WTC11 (cell line): ENCODE measurements around the gene INF2. TPM values are rescaled to one million over a fixed set of nuclear protein-coding genes. Genes with fewer than 3 reads are reported as not detected.

Source experiments
- ATAC-seq: fragments of 200-7000 bp; cut with Tn5 transposase; 2 replicates; pipeline ENCODE4 v1.10.0; 2021; ENCODE audit warnings: mild to moderate bottlenecking, moderate library complexity
- CTCF ChIA-PET: fragments of 300-600 bp; sonication (Branson Sonifier 250); formaldehyde crosslinking; loops from one replicate; lab custom pipeline; 2021; ENCODE audit warnings: antibody characterized with exemption; lab: Charles Lee
- POLR2A ChIA-PET: fragments of 350-600 bp; sonication (Branson Sonifier 250); formaldehyde crosslinking; loops from one replicate; lab custom pipeline; 2021; ENCODE audit warnings: antibody characterized with exemption; lab: Charles Lee
- DNase-seq: peaks from one replicate; pipeline ENCODE4 v3.0.0; 2021; ENCODE audit warnings: low spot score
- H3K27ac Mint-ChIP-seq: 2 replicates; pipeline ENCODE4 v1.8.0; 2021; ENCODE audit warnings: mixed read lengths
- H3K27me3 Mint-ChIP-seq: 2 replicates; pipeline ENCODE4 v1.8.0; 2021; ENCODE audit warnings: low read depth, mild to moderate bottlenecking, moderate library complexity, mixed read lengths
- H3K36me3 Mint-ChIP-seq: 2 replicates; pipeline ENCODE4 v1.8.0; 2021; ENCODE audit warnings: mixed read lengths
- H3K4me1 Mint-ChIP-seq: 2 replicates; pipeline ENCODE4 v1.8.0; 2022; ENCODE audit warnings: mixed read lengths
- H3K4me3 Mint-ChIP-seq: 2 replicates; pipeline ENCODE4 v1.8.0; 2021; ENCODE audit warnings: mild to moderate bottlenecking, moderate library complexity, mixed read lengths
- H3K9me3 Mint-ChIP-seq: 2 replicates; pipeline ENCODE4 v1.8.0; 2021; ENCODE audit warnings: mixed read lengths
- ESRRA ChIP-seq: sonication (generic); formaldehyde crosslinking; IDR thresholded peaks from 2 replicates; pipeline ENCODE4 v1.8.1; 2022; ENCODE audit warnings: mild to moderate bottlenecking, missing genetic modification reagents, borderline replicate concordance
- FOXJ3 ChIP-seq: sonication (generic); formaldehyde crosslinking; IDR thresholded peaks from 2 replicates; pipeline ENCODE4 v1.9.0; 2021; ENCODE audit warnings: missing genetic modification reagents, mild to moderate bottlenecking, borderline replicate concordance
- GRHL2 ChIP-seq: fragments of 250-450 bp; sonication (Bioruptor Pico); IDR thresholded peaks from 2 replicates; pipeline ENCODE4 v1.8.0; 2022; ENCODE audit warnings: mild to moderate bottlenecking, moderate library complexity; ENCODE audit not compliant: insufficient replicate concordance, severe bottlenecking
- GTF2I ChIP-seq: fragments of 250-450 bp; sonication (Bioruptor Pico); conservative IDR thresholded peaks from 2 replicates; pipeline ENCODE4 v1.4.0; 2021; ENCODE audit warnings: mild to moderate bottlenecking
- KAT7 ChIP-seq: sonication (generic); formaldehyde crosslinking; IDR thresholded peaks from 2 replicates; pipeline ENCODE4 v1.8.1; 2023; ENCODE audit warnings: missing genetic modification reagents, mild to moderate bottlenecking, borderline replicate concordance
- NR3C1 ChIP-seq: sonication (generic); formaldehyde crosslinking; conservative IDR thresholded peaks from 2 replicates; pipeline ENCODE4 v1.8.1; 2023; ENCODE audit warnings: low read depth, mild to moderate bottlenecking, missing genetic modification reagents
- TEAD1 ChIP-seq: sonication (generic); formaldehyde crosslinking; IDR thresholded peaks from 2 replicates; pipeline ENCODE4 v1.8.0; 2022; ENCODE audit warnings: mild to moderate bottlenecking, missing genetic modification reagents
- TEAD4 ChIP-seq: sonication (generic); formaldehyde crosslinking; IDR thresholded peaks from 2 replicates; pipeline ENCODE4 v1.8.0; 2022; ENCODE audit warnings: mild to moderate bottlenecking, missing genetic modification reagents
- TP53 ChIP-seq: sonication (generic); formaldehyde crosslinking; IDR thresholded peaks from 2 replicates; pipeline ENCODE4 v1.8.1; 2023; ENCODE audit warnings: mild to moderate bottlenecking, missing genetic modification reagents
- ZBTB21 ChIP-seq: sonication (generic); formaldehyde crosslinking; IDR thresholded peaks from 2 replicates; pipeline ENCODE4 v1.8.1; 2023; ENCODE audit warnings: mild to moderate bottlenecking, missing genetic modification reagents, borderline replicate concordance
- ZNF263 ChIP-seq: sonication (generic); formaldehyde crosslinking; IDR thresholded peaks from 2 replicates; pipeline ENCODE4 v1.8.1; 2022; ENCODE audit warnings: low read depth, mild to moderate bottlenecking, moderate library complexity, missing genetic modification reagents
- ZNF423 ChIP-seq: fragments of 250-450 bp; sonication (Bioruptor Pico); IDR thresholded peaks from 2 replicates; pipeline ENCODE4 v2.1.2; 2022; ENCODE audit warnings: mild to moderate bottlenecking, moderate library complexity
- total RNA-seq: library from RNA; stranded (reverse); gene quantifications from 3 replicates; pipeline ENCODE4 v1.2.3, GENCODE V29; 2021
- TF ChIP-seq, protein P1 (sequence below): sonication (generic); formaldehyde crosslinking; IDR thresholded peaks from 2 replicates; pipeline ENCODE4 v1.8.0; 2023; ENCODE audit warnings: missing genetic modification reagents
- TF ChIP-seq, protein P2 (sequence below): sonication (generic); formaldehyde crosslinking; IDR thresholded peaks from 2 replicates; pipeline ENCODE4 v1.8.0; 2022; ENCODE audit warnings: mild to moderate bottlenecking, missing genetic modification reagents
- TF ChIP-seq, protein P3 (sequence below): fragments of 250-450 bp; sonication (Bioruptor Pico); IDR thresholded peaks from 2 replicates; pipeline ENCODE4 v1.9.0; 2021; ENCODE audit warnings: mild to moderate bottlenecking
- TF ChIP-seq, protein P4 (sequence below): fragments of 250-450 bp; sonication (Bioruptor Pico); IDR thresholded peaks from 2 replicates; pipeline ENCODE4 v1.8.0; 2021; ENCODE audit warnings: mild to moderate bottlenecking
- TF ChIP-seq, protein P5 (sequence below): sonication (generic); formaldehyde crosslinking; IDR thresholded peaks from 2 replicates; pipeline ENCODE4 v1.8.0; 2022; ENCODE audit warnings: missing genetic modification reagents
- TF ChIP-seq, protein P6 (sequence below): sonication (generic); formaldehyde crosslinking; IDR thresholded peaks from 2 replicates; pipeline ENCODE4 v1.8.1; 2022; ENCODE audit warnings: mild to moderate bottlenecking, moderate library complexity, missing genetic modification reagents
- TF ChIP-seq, protein P7 (sequence below): sonication (generic); formaldehyde crosslinking; IDR thresholded peaks from 2 replicates; pipeline ENCODE4 v1.8.0; 2022; ENCODE audit warnings: mild to moderate bottlenecking, missing genetic modification reagents
- TF ChIP-seq, protein P8 (sequence below): sonication (generic); formaldehyde crosslinking; IDR thresholded peaks from 2 replicates; pipeline ENCODE4 v1.8.1; 2022; ENCODE audit warnings: mild to moderate bottlenecking, missing genetic modification reagents, moderate library complexity, borderline replicate concordance

Gene INF2
- total RNA-seq, 1 experiment from 2014 or later, result 82.4 TPM

DNA sequence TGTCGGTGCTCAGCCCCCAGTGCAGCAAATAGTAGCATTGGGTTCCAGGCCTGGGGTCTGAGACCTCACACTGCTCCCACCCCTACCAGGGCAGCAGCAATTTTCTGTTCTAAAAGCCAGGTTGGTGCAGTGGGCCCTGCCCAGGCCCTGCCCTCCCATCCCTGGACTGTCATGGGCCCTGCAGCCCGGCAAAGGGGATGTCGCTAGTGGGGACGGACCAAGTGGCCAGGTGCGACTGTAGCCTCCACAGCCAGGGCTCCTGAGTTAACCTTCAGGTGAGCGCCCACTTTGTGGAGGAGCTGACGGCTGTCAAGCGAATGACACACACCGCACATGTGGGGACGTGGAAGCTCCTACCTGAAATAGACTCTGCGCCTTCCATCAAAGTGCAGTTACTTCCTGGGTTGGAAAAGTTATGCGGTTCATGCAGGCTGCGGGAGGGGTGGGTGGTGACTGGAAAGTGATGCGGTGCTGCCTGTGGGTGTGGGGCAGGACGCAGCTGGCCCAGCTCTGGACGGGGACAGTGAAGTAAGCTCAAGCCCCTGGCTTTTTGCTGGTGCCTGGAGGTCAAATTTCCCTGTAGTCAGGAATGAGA lies 1.5 kb downstream of the INF2 start:
- peaks cover 40% of the 10 kb centered on the region for H3K4me1 Mint-ChIP-seq
- no peaks in the 10 kb centered on the region; the same call in 1 of the 2 replicates for H3K27me3 Mint-ChIP-seq
- POLR2A ChIA-PET, result interaction anchor here (1.0 kb wide), 1 partner anchor 9 kb away, joined by 4 read pairs; no protein-coding TSS in a partner anchor
- H3K27ac Mint-ChIP-seq, result no peak overlapping the region
- no peaks in the 10 kb centered on the region for H3K9me3 Mint-ChIP-seq
- TF ChIP-seq, protein P1, sequence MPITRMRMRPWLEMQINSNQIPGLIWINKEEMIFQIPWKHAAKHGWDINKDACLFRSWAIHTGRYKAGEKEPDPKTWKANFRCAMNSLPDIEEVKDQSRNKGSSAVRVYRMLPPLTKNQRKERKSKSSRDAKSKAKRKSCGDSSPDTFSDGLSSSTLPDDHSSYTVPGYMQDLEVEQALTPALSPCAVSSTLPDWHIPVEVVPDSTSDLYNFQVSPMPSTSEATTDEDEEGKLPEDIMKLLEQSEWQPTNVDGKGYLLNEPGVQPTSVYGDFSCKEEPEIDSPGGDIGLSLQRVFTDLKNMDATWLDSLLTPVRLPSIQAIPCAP, result no peak
- TF ChIP-seq NR3C1 (CRISPR knock-in tag), result no peak
- no peak for TF ChIP-seq ZNF263 (CRISPR knock-in tag)
- TF ChIP-seq, protein P2, sequence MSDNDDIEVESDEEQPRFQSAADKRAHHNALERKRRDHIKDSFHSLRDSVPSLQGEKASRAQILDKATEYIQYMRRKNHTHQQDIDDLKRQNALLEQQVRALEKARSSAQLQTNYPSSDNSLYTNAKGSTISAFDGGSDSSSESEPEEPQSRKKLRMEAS, result no peak
- TF ChIP-seq, protein P3, sequence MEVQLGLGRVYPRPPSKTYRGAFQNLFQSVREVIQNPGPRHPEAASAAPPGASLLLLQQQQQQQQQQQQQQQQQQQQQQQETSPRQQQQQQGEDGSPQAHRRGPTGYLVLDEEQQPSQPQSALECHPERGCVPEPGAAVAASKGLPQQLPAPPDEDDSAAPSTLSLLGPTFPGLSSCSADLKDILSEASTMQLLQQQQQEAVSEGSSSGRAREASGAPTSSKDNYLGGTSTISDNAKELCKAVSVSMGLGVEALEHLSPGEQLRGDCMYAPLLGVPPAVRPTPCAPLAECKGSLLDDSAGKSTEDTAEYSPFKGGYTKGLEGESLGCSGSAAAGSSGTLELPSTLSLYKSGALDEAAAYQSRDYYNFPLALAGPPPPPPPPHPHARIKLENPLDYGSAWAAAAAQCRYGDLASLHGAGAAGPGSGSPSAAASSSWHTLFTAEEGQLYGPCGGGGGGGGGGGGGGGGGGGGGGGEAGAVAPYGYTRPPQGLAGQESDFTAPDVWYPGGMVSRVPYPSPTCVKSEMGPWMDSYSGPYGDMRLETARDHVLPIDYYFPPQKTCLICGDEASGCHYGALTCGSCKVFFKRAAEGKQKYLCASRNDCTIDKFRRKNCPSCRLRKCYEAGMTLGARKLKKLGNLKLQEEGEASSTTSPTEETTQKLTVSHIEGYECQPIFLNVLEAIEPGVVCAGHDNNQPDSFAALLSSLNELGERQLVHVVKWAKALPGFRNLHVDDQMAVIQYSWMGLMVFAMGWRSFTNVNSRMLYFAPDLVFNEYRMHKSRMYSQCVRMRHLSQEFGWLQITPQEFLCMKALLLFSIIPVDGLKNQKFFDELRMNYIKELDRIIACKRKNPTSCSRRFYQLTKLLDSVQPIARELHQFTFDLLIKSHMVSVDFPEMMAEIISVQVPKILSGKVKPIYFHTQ, result no peak
- no peak for TF ChIP-seq TP53 (CRISPR knock-in tag)
- TF ChIP-seq, protein P4, sequence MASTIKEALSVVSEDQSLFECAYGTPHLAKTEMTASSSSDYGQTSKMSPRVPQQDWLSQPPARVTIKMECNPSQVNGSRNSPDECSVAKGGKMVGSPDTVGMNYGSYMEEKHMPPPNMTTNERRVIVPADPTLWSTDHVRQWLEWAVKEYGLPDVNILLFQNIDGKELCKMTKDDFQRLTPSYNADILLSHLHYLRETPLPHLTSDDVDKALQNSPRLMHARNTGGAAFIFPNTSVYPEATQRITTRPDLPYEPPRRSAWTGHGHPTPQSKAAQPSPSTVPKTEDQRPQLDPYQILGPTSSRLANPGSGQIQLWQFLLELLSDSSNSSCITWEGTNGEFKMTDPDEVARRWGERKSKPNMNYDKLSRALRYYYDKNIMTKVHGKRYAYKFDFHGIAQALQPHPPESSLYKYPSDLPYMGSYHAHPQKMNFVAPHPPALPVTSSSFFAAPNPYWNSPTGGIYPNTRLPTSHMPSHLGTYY, result no peak
- TF ChIP-seq GTF2I (CRISPR knock-in tag), result no peak
- no peak for TF ChIP-seq ZBTB21 (CRISPR knock-in tag)
- TF ChIP-seq GRHL2, result no peak
- TF ChIP-seq, protein P5, sequence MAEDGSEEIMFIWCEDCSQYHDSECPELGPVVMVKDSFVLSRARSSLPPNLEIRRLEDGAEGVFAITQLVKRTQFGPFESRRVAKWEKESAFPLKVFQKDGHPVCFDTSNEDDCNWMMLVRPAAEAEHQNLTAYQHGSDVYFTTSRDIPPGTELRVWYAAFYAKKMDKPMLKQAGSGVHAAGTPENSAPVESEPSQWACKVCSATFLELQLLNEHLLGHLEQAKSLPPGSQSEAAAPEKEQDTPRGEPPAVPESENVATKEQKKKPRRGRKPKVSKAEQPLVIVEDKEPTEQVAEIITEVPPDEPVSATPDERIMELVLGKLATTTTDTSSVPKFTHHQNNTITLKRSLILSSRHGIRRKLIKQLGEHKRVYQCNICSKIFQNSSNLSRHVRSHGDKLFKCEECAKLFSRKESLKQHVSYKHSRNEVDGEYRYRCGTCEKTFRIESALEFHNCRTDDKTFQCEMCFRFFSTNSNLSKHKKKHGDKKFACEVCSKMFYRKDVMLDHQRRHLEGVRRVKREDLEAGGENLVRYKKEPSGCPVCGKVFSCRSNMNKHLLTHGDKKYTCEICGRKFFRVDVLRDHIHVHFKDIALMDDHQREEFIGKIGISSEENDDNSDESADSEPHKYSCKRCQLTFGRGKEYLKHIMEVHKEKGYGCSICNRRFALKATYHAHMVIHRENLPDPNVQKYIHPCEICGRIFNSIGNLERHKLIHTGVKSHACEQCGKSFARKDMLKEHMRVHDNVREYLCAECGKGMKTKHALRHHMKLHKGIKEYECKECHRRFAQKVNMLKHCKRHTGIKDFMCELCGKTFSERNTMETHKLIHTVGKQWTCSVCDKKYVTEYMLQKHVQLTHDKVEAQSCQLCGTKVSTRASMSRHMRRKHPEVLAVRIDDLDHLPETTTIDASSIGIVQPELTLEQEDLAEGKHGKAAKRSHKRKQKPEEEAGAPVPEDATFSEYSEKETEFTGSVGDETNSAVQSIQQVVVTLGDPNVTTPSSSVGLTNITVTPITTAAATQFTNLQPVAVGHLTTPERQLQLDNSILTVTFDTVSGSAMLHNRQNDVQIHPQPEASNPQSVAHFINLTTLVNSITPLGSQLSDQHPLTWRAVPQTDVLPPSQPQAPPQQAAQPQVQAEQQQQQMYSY (CRISPR knock-in tag), result no peak
- no peak for TF ChIP-seq KAT7 (CRISPR knock-in tag)
- TF ChIP-seq, protein P6, sequence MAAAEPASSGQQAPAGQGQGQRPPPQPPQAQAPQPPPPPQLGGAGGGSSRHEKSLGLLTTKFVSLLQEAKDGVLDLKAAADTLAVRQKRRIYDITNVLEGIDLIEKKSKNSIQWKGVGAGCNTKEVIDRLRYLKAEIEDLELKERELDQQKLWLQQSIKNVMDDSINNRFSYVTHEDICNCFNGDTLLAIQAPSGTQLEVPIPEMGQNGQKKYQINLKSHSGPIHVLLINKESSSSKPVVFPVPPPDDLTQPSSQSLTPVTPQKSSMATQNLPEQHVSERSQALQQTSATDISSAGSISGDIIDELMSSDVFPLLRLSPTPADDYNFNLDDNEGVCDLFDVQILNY (CRISPR knock-in tag), result no peak
- TF ChIP-seq TEAD1, result no peak
- no peak for TF ChIP-seq ESRRA (CRISPR knock-in tag)
- TF ChIP-seq, protein P7, sequence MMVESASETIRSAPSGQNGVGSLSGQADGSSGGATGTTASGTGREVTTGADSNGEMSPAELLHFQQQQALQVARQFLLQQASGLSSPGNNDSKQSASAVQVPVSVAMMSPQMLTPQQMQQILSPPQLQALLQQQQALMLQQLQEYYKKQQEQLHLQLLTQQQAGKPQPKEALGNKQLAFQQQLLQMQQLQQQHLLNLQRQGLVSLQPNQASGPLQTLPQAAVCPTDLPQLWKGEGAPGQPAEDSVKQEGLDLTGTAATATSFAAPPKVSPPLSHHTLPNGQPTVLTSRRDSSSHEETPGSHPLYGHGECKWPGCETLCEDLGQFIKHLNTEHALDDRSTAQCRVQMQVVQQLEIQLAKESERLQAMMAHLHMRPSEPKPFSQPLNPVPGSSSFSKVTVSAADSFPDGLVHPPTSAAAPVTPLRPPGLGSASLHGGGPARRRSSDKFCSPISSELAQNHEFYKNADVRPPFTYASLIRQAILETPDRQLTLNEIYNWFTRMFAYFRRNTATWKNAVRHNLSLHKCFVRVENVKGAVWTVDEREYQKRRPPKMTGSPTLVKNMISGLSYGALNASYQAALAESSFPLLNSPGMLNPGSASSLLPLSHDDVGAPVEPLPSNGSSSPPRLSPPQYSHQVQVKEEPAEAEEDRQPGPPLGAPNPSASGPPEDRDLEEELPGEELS (CRISPR knock-in tag), result no peak
- no peak for TF ChIP-seq TEAD4 (CRISPR knock-in tag)
- TF ChIP-seq ZNF423, result no peak
- TF ChIP-seq, protein P8, sequence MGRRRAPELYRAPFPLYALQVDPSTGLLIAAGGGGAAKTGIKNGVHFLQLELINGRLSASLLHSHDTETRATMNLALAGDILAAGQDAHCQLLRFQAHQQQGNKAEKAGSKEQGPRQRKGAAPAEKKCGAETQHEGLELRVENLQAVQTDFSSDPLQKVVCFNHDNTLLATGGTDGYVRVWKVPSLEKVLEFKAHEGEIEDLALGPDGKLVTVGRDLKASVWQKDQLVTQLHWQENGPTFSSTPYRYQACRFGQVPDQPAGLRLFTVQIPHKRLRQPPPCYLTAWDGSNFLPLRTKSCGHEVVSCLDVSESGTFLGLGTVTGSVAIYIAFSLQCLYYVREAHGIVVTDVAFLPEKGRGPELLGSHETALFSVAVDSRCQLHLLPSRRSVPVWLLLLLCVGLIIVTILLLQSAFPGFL (CRISPR knock-in tag), result no peak
- TF ChIP-seq FOXJ3, result no peak
- TF ChIP-seq, all 79 proteins: peak for 0
- DNase-seq, result no peak
- Mint-ChIP-seq H3K36me3 (peaks cover 1% of the 10 kb centered on the region; the same call in 1 of the 2 replicates), H3K4me3 (peak overlapping the region; percentile 62)
- ATAC-seq, result no peak
- CTCF ChIA-PET, result interaction anchor here (0.6 to 1.7 kb wide), 4 partner anchors 8 to 31 kb away, joined by 3 to 4 read pairs (median 3); no protein-coding TSS in a partner anchor
